Stimulated activated CD4-positive, alpha-beta T cell treated with anti-CD3 and anti-CD28 coated beads, Interleukin-4, amount 100 ng/mL, for 4 hours (primary cell): ENCODE measurements around the gene CPNE4.

Source experiments
- DNase-seq, 2 experiments: peaks; one replicate each; pipeline ENCODE4 v3.0.0-alpha.2; 2020

The CPNE4 gene

DNA sequence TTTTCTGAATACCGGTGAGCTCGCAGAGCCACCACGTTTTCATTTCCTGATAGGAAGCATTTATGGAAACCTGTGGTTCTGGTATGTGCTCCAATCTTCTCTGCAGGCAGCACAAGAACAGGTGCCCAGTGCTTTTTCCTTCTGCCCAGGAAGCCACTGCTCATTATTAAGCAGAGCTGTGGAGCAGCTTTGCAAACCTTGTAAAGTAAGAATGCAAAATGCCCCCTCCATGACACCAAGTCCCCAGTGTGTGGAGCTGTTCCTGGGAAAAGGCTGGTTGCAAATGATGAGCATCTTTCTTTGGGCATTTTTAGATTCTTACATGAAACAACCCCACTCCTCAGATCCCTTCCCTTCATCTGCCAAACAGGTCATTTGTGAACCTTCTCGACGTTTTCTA, 466.4 kb downstream of the CPNE4 start:
- DNase-seq: no peak

DNA sequence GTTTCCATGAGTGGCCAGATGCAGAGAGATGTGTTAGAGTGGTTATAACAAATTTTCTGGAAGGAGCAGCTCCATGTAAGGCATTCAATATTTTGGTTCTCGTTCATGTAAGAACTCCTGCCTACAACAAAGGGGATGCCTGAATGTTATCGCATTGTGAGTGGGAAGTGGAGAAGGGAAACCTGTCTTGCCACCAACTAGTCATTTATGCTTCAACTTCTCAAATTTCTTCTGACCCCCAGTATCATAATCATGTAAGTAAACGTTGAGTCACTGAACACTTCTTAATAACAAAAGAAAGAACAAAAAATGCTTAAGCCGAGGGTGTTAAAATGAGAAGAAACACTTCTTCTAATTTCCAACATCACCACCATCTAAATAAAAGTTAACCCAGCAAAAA, 470.0 kb downstream of the CPNE4 start:
- no peak for DNase-seq

DNA sequence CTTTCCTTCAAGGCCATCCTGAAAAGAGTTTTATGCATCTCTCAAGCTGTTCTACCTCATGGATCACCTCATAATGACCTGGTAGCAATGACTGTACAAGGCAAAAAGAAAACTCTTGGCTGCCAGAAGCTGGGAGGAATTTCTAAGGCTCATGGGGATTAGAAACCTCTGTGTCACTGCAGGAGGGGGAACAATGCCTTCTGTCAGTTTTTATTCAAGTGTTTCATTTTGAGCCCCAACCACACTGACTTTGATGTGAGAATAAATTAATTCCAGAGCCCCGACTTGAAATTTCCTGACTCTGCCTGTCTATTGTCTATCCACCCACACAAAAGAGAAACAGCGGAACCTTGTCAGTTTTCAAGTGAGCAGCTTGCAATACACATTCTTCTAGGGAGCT, 473.3 kb downstream of the CPNE4 start:
- DNase-seq: no peak

DNA sequence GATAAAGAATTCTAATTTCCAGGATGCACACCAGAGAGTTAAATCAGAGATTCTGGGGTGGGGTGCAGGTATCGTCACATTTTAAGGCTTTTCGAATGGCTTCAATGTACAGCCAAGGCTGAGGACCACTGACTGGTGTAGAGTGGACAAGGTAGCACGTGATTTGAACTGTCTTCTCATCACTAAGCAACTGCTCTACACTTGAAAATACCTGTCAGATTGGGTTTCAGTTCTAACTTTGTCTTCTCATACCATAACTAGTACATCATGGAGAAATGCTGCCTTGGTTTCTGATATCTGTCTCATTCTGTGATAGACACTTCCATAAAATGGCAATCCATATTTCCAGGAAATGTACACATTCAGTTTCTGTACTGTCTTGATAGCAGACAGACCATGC, 474.0 kb downstream of the CPNE4 start:
- DNase-seq: no peak

DNA sequence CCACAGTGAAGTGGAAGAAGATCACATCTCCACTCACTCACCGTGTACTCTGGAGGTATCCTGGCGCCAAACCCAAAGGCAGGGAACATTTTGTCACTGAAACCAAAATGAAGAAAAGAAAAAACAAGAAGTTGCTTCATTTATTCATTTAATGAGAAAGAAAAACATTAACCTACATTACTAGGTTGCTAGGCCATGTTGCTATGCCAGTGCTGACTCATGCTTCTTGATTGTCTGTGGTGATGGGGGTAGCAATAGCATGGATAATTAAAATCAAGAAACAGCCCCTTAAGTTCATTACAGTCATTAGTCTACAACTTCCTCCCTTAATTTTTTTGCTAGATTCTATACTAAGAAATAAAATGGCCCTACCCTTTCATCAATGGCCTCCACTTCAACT, 479.4 kb downstream of the CPNE4 start:
- no peak for DNase-seq

DNA sequence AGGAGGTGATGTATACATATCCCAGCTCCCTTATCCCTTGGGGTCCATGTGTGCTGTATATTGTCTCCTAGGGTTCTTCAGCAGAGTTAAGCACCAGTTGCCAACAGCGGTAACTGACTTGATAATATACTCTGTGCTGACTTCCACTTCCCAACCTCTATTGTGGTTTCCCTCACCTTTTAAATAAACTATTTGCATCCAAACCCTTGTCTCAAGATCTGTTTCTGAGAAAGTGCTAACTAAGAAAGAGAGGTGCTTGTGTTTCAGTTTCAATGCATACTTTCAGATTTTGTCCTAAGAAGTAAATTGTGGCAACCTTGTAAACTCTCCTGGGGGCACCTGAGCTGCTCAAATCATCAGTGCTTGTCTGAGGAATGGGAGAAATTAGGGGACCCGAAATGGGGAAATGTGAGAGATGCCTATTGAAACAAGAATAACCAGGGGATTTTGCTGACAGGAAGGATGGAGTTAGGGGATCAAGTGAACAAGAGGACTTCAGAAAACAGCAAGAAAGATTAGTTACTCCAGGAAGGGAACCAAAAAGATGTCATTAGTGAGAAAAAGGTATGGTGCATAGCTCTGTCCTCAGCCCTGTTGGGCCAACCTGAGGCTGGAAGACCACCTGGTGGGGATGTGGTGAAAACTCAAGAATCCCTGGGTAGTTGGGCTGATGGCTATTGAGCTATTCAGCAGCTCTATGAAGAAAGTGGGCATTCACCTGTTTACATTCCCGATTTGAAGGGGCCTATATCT, 481.1 kb downstream of the CPNE4 start:
- no peak for DNase-seq

DNA sequence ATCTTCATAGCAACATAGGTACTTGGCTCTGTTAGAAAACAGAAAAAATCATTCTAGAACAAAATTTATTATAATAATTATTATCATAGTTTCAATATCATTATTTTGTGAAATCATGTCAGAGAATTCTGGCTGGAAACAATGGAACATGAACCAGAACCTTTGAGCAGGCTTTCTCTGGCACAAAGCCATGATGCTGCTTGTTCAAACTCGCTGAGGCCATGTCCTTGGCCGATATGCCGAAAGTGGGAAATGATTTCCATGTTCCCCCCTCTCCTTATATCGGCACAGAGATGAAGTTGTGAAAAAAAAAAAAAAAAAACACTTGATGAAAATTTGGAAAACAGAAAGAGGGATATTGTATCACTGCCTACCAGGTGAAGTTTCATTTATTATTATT, 483.1 kb downstream of the CPNE4 start:
- no peak for DNase-seq

DNA sequence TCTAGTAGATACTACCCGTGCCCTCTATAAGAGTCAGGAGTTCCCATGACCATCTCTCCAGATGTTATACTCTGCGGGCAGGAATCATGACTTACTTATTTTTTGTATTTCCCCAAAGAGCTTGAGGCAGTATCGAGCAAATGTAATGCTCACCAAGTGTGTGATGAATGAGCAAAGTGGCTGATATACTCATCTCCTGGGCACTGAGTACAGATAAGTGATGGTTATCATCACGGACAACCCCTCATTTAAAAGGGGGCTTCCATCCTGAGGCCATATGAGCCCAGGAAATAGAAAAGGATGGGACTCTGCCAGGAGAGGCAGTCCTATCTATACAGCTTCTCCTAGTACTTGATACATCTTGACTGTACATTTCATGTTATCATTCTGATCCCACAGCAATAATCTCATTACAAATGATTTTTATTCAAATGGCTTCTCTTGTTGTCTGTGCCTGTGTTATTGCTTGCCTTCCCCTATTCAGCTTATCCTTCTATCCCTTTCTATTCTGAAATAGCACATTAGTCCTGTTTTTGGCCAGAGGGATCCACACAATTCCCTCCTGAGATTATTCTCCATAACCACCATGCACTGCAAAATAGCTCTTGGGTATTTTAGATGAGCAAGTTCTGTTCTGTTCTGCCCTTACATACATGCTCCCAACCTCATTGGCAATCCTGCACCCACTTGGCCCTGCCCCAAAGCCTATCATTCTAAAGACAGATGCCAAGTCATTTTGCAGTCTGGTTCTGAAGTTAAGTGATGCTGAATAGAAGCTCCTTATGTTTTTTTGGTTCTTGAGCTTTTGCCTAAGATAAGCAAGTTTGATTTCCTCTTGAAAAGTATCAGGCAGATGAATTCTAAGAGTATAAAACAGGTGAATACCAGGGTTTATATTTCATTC, 484.0 kb downstream of the CPNE4 start:
- no peak for DNase-seq

DNA sequence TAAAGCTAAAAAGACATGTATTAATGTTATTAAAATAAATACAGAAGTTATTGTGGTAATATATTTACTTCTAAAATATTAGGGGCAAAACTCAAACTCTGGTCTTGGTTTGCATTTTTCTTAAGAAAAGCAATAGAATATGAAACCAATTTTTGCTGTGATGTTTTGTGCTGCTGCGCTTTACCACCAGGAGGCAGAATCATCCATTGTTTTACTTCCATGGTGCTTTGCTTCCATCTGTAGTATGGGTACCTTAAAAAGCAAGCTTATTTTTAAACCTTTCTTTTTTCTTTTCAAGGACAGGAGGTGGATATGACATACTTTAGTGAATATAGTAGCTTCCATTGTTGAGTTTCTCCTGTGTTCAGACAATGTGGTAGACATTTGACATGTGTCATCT, 485.5 kb downstream of the CPNE4 start:
- DNase-seq: no peak

DNA sequence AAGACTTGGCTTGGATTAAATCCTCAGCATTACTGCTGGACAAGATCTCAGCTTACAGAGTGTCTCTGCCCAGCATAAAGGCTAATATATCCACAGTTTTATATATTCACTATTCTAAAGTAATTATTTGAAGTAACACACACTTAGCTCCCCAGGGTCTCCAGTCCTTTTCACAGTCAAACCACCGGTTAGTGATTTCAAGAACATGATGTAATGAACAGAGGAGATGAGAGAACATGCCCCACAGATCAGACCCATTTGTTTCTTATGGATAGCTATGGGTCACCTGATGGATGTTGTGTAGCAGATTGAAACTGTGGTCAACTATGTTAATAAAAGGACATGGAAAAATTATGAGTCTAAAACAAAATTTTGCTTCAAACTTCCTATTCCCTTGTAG, 487.2 kb downstream of the CPNE4 start:
- DNase-seq: no peak

DNA sequence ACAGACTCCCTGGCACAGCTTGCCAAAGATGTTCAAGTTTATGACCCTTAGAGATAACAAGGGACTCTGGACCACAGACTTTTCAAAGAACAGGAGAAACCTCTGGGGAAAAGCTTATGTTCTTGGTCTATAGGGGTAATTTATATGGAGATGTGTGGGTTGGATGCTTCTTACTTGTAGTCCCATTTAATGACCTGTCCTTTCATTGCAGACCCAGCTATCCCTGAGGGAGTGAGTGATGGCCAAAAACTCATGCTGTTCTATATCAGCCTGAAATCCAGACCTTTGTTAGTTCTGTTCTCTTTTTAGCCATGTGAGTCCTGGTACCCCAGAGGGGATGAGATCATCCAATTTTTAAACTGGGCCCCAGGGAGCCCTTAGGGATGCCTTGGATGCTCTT, 488.4 kb downstream of the CPNE4 start:
- no peak for DNase-seq

DNA sequence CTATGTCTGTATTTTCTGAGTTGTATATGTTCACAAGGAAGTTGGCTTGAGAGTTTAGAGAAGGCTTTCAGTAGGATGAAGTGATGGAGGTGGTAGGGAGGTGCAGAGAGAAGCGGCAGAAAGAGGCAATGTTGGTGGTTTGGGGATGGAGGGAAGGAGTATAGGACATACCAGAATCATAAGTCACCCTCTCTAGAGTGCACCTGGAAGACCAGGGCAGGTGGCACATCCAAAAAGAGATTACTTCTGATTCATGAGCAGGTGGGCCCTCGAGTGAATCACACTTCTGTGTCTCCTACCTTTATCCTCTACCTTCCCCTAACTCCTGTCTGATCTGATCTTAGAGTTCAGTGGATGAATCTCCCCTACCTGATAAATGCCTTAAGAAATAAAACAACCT, 490.3 kb downstream of the CPNE4 start:
- no peak for DNase-seq

DNA sequence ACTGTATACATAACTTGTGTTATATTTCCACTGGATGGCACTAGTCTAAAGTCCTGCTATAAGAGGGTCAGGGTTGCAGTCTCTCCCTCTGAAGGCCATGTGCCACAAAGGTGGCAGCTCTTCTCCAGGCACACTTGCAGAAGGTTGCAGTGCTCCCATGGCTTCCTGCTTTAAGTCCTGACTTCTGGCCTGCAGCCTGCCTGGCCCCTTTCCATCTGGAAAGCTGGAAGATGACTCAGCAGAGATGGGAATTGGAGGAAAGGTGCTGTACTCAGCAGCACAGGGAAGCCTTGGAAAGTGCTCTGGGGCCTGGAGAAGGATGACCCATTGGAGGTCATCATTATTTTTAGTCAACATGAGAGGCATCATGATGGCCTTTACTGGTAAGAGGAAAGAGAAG, 491.1 kb downstream of the CPNE4 start:
- DNase-seq: no peak

DNA sequence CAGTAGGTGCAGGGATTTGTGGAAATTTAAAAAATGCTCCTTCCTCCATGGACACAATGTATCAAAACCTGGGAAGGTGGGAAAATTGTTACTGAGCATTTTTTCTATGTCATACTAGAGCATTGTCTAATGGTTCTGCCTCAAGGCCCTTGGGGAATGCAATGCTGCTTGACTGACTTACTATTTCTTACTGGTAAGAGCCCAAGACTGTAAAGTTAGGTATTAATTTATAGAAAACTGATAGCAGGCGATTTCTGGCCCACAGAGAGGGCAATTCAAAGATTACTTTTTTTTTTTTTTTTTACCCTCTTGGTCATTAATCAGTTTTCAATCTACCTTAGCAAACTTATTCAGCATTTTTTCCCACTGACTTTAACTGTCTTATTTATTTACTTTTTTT, 493.5 kb downstream of the CPNE4 start:
- DNase-seq: no peak

DNA sequence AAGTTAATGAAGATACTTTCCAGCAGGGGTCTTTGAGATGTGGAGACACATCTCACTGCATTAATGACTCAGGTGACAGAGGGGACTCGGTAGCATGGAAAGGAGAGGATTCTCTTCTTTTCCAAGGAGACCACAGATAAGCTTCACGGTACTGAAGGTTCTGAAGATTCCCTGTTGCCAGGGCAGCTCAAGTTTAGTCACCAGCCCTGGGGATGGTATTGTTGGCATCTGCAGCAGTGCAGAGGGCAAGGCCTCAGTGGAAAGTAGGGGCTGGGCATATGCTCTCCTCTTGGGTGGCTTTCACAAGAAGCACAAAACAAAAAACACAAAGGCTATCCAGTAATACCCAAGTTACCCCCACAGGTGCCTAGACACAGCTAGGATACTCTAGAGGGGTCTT, 494.0 kb downstream of the CPNE4 start:
- DNase-seq: no peak

DNA sequence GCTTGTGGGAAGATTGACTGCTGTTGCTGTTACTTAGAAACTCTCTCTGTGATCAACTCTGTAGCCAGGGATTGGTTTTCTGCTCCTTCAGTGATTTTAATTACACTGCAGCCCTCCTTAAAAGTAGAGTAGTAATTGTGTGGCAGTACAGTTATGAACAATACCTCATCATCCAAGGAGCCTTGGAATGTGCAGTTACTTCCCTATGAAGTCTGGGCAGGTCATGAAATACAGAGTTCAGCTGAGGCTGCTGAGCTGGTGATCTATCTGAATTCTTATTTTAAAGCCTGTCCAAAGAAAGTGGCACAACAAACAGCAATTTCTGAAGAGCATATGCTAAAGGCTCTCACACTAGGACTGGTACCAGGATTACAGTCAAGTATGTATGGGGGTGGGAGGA, 494.7 kb downstream of the CPNE4 start:
- DNase-seq: no peak

DNA sequence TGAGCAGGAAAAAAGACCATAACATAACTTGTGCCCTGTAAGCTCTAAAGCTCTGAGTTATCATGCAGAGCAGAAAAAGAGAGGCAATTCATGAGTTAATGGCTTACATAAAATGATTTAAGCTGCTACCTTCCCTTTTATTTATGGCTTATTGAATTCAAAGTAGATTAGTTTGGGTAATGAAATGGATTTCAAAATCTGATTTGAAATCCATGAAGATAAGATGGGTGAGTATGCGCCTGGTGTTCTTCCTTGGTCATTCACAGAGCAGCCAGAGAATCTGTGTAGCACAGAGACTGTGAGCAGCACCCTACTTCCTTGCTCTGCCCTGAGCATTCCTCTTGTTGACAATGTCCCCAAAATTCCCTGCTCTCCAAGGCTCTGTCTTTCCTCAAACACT, 495.8 kb downstream of the CPNE4 start:
- DNase-seq: no peak

DNA sequence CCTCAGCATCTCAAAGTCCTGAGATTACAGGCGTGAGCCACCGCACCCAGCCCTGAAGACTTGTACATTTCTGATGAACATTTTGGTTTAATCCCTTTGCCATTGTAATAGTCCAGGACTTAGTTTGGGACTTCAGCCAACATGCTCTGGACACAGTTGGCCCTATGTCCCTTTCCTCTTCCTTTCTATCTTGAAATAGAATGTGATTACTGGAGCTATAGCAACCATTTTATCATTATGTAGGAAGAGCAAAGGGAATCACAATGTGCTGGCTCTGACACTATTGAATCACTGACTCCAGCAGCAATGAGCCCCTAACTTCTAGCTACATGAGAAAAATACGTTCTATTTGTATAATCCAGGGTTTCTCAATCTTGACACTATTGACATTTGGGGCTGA, 497.3 kb downstream of the CPNE4 start:
- no peak for DNase-seq

DNA sequence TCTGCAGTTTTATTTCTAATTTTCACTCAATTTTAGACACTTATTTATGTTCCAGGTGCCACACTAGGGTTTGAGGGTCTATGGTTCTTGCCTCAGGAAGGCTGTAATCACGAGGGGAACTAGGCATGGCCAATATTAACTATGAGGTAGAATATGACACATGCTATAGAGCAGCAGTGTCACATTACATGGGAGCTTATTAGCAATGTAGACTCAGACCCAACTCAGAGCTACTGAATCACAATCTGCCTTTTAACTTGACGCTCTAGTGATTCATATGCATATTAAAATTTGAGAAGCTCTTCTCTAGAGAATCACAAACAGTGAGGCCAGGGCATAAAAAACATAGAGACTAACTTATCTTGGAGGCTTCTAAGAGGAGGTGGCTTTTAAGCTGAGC, 499.2 kb downstream of the CPNE4 start:
- no peak for DNase-seq

DNA sequence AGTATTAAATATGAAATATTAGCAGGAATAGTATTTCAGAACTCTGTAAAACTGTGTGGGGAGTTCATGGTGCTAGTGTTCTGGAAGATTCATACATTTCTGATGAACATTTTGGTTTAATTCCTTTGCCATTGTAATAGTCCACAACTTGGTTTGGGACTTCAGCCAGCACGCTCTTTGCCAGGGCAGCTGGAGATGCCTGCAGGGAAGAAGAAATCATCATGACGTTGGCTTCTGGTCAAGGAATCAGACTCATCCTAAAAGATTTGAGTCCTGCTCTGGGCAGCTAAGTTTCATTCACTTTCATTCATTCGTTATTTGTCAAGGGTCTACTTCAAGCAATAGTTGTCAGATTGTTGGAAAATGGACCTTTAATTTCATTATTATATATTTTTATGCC, 499.7 kb downstream of the CPNE4 start:
- DNase-seq: no peak

DNA sequence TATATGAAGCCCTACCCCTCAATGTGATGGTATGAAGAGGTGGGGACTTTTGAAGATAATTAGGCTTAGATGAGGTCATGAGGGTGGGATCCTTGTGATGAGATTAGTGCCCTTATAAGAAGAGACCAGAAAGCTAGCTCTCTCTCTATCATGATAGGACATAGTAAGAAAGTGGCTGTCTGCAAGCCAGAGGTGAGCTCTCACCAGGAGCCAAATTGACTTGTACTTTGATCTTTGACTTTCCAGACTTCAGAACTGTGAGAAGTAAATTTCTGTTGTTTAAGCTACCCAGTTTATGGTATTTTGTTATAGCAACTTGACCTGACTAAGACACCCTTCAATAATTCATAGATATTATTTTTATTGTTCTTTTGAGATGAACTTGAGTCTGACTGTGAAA, 502.2 kb downstream of the CPNE4 start:
- no peak for DNase-seq

DNA sequence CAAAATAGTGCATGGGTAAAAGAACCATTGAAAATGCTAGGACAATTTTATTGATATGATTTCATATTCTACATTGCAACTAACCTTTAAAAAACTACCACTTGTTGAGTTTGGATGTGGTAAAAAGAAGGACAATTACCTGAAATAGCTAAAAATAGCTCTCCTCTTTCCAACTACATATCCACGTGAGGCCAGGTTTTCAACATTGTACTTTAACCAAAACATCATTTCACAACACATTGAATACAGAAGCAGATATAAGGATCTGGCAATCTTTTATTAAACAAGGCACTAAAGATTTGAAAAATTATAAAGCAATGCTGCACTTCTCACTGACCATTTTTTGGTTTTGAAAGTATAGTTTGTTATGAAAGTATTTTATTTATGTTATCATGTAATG, 504.0 kb downstream of the CPNE4 start:
- no peak for DNase-seq

DNA sequence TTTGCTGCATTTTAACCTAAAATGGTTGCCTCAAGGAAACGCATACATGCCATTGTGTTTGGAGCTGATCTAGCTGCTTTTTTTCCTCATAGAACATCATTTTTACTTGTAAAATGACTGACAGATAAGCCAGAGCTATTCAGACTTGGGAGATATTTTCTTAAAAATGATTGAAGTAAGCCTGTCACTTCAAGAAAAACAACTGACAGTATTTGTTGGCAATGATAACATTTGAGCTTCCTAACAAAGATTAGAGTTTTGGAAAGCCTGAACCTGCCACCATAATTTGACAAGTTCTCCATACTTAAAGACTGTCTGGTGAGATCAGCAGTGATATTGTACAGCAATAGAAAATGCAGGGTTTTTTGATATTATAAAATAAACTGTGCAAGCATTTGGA, 504.4 kb downstream of the CPNE4 start:
- DNase-seq: no peak

DNA sequence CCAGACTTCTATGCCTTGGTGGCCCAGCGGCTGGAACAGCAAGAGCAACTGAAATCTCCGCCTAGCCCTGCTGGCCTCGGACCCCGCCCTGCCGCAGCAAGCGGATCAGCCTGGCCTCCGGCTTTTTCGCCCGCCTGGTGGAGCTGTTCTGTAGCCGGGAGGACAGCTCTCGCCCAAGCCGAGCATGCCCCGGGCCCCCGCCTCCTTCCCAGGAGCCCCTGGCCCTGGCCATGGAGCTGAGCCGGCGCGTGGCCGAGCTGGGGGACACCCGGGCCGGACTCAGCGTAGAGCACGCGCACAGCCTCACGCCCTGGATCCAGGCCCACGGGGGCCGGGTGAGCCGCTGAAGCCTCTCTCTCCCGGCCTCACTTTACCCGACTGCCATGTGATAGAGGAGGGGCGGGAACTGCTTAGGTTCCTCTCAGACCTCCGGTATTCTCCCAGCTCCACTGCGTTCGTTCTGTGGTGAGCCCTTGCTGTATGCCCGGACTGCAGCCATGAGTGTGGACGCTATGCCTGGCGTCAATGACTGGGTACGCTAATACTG, 507.9 kb downstream of the CPNE4 start:
- DNase-seq: no peak
